Muscle layer of duodenum (tissue), 2 donors: ENCODE results near the gene DDX25.
"Not testable (repeated sequence)": the region's sequence is repeated elsewhere in the genome, so short reads cannot be mapped to it uniquely, and the experiment has no call there.

Experiments
- H3K27ac ChIP-seq: one replicate; pipeline ENCODE4 v1.7.0; 2013; ENCODE audit warnings: mild to moderate bottlenecking, low read length
- H3K27me3 ChIP-seq: one replicate; pipeline ENCODE4 v1.7.0; 2013; ENCODE audit warnings: low read depth, mild to moderate bottlenecking, control low read depth, low read length
- H3K36me3 ChIP-seq, 2 donors: one replicate each; pipeline ENCODE4 v1.7.0; 2013; ENCODE audit warnings: low read length in 2 of 2, control low read depth in 1 of 2, mild to moderate bottlenecking in 1 of 2; ENCODE audit not compliant: insufficient read depth in 2 of 2, control insufficient read depth in 1 of 2
- H3K4me1 ChIP-seq, 2 donors: one replicate each; pipeline ENCODE4 v1.7.0; 2013; ENCODE audit warnings: low read length in 2 of 2, mild to moderate bottlenecking in 2 of 2, control low read depth in 1 of 2, moderate library complexity in 1 of 2; ENCODE audit not compliant: insufficient read depth in 2 of 2, control insufficient read depth in 1 of 2
- H3K4me3 ChIP-seq, 2 donors: one replicate each; pipeline ENCODE4 v1.7.0; 2013; ENCODE audit warnings: low read length in 2 of 2, low read depth in 1 of 2, mild to moderate bottlenecking in 1 of 2
- H3K9me3 ChIP-seq, 2 donors: one replicate each; pipeline ENCODE4 v1.7.0; 2013; ENCODE audit warnings: low read length in 2 of 2, control low read depth in 1 of 2, mild to moderate bottlenecking in 1 of 2; ENCODE audit not compliant: control insufficient read depth in 1 of 2
- donor health status: healthy.

Gene DDX25

DNA sequence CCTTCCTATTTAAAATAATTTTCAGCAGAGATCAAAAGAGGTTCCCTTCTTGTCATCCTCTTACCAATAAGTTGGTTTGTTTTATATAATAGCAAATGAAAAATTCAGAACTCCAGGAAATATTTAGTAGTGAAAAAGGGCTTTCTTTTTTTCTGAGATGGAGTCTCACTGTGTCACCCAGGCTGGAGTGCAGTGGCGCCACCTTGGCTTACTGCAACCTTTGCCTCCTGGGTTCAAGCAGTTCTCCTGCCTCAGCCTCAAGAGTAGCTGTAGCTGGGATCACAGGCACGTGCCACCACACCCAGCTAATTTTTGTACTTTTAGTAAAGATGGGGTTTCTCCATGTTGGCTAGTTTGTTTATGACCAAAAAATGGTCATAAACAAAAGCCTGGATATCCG lies 10.3 kb downstream of the DDX25 start:
- H3K4me1 ChIP-seq, H3K27ac ChIP-seq, H3K27me3 ChIP-seq: not testable (repeated sequence)

DNA sequence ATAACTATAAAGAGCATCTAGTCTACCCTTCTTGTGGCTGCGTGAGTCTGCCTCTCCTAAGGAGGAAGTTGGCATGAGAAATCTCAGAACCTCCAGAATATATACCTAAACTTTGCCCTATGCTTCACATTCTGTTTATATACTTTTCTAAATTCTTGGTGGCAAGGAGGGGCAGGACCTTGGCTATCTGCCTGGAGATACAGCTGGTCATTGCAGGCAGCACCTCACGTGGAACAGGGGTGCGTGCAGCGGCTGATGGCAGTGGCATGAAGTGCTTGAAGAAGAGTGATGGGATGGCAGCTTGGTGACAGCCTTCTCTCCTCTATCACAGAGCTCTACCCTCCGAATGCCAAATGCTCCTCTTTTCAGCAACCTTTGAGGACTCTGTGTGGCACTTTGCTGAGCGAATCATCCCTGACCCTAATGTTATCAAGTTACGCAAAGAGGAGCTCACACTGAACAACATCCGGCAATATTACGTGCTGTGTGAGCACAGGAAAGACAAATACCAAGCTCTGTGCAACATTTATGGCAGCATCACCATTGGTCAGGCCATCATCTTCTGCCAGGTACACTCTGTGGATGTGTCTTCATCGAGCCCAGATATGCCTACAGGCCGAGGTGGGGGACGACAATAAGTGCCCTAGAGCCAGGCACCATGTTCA lies 12.5 kb downstream of the DDX25 start:
- H3K4me3 ChIP-seq: no peak overlapping the region
- no peaks in the 10 kb centered on the region for H3K27me3 ChIP-seq
- H3K36me3 ChIP-seq: no peaks in the 10 kb centered on the region
- H3K9me3 ChIP-seq: no peaks in the 10 kb centered on the region
- no peaks in the 10 kb centered on the region for H3K4me1 ChIP-seq
- H3K27ac ChIP-seq: no peak overlapping the region

More for the DNA sequence above, 10.3 kb downstream of the DDX25 start:
- H3K4me3 ChIP-seq, H3K36me3 ChIP-seq, H3K9me3 ChIP-seq: not testable (repeated sequence)

- H3K27ac ChIP-seq: no peak overlapping the region
- H3K4me3 ChIP-seq: no peak overlapping the region
- H3K4me1 ChIP-seq: no peaks in the 10 kb centered on the region
- no peaks in the 10 kb centered on the region for H3K9me3 ChIP-seq
- H3K36me3 ChIP-seq: no peaks in the 10 kb centered on the region
- H3K27me3 ChIP-seq: no peaks in the 10 kb centered on the region
Measured at GRCh38 chr11:125918140-125918840, 14.0 kb downstream of the DDX25 start.

- no peaks in the 10 kb centered on the region for H3K9me3 ChIP-seq
- no peak overlapping the region for H3K27ac ChIP-seq
- no peaks in the 10 kb centered on the region for H3K36me3 ChIP-seq
- H3K27me3 ChIP-seq: no peaks in the 10 kb centered on the region
- H3K4me3 ChIP-seq: no peak overlapping the region
- peaks cover 3 to 10% of the 10 kb centered on the region in 2 donors for H3K4me1 ChIP-seq
Measured at GRCh38 chr11:125921042-125921441, 16.7 kb downstream of the DDX25 start.

GRCh38 chr11:125922156-125922555 lies 17.8 kb downstream of the DDX25 start:
- Histone ChIP-seq H3K4me3 (no peak overlapping the region), H3K27ac (no peak overlapping the region), H3K4me1 (peaks cover 3 to 12% of the 10 kb centered on the region in 2 donors), H3K27me3 (no peaks in the 10 kb centered on the region), H3K9me3 (no peaks in the 10 kb centered on the region), H3K36me3 (no peaks in the 10 kb centered on the region)

DNA sequence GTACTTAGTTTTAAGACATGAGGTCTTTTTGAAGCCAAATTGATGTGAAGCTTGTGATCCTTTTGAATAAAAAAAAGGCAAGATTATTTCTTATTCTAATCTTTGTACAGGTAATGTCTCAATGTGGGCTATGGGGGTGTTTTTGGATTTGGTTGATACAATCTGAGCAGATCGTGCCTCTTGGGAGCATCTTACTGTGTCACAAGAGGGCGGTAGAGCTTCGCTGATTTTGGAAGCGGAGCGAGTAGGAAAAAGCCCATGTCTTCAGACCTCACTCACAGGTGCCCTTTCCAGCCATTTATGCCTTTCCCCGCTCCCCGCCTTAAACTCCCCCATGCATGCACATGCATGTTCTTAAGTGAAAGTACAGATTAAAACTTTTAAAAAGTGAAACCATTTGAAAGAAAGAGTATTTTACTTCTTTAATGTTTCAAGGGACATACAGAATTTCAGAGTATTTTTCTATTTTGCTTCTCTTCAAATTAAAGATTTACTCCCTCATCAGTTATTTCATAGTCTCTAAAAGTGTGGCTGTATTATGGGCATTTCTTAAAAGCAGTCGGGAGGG lies 18.8 kb downstream of the DDX25 start:
- Histone ChIP-seq H3K27me3 (no peaks in the 10 kb centered on the region), H3K36me3 (no peaks in the 10 kb centered on the region), H3K27ac (no peak overlapping the region), H3K4me1 (peaks cover 3 to 12% of the 10 kb centered on the region in 2 donors), H3K4me3 (no peak overlapping the region), H3K9me3 (no peaks in the 10 kb centered on the region)

- Histone ChIP-seq H3K9me3 (no peaks in the 10 kb centered on the region), H3K27ac (no peak overlapping the region), H3K27me3 (no peaks in the 10 kb centered on the region), H3K4me1 (peaks cover 3 to 12% of the 10 kb centered on the region in 2 donors), H3K4me3 (no peak overlapping the region), H3K36me3 (no peaks in the 10 kb centered on the region)
Measured at GRCh38 chr11:125923633-125924032, 19.3 kb downstream of the DDX25 start.

GRCh38 chr11:125924384-125925007 lies 20.2 kb downstream of the DDX25 start:
- no peaks in the 10 kb centered on the region for H3K36me3 ChIP-seq
- no peak overlapping the region for H3K27ac ChIP-seq

GRCh38 chr11:125925247-125925740 lies 21.0 kb downstream of the DDX25 start:
- no peak overlapping the region for H3K27ac ChIP-seq
- no peaks in the 10 kb centered on the region for H3K27me3 ChIP-seq
- H3K36me3 ChIP-seq: no peaks in the 10 kb centered on the region
- peaks cover 3 to 12% of the 10 kb centered on the region in 2 donors for H3K4me1 ChIP-seq
- no peaks in the 10 kb centered on the region for H3K9me3 ChIP-seq
- H3K4me3 ChIP-seq: no peak overlapping the region

More at GRCh38 chr11:125924384-125925007, 20.2 kb downstream of the DDX25 start:
- H3K9me3 ChIP-seq: no peaks in the 10 kb centered on the region
- H3K4me1 ChIP-seq: peaks cover 3 to 12% of the 10 kb centered on the region in 2 donors
- H3K27me3 ChIP-seq: no peaks in the 10 kb centered on the region
- H3K4me3 ChIP-seq: no peak overlapping the region

DNA sequence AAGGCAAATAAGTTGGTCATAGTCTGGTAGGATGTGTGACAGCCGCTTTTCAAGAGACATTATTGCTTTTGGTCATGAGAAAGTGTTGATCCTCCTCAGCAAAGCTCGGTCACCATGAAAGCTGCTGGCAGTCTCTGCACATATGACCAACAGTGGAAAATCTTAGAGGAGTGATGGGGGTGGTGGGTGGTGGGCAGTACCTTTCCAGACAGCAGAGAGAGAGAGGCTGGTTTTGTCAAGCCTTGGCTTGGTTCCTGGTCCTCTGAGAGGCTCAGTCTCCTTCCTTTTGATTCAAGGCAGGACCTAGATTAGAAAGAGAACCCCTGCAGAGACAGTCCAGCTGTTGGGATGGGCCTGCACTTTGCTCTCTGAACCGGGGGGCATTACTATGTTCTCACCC lies 21.5 kb downstream of the DDX25 start:
- Histone ChIP-seq H3K9me3 (no peaks in the 10 kb centered on the region), H3K27ac (no peak overlapping the region), H3K4me3 (no peak overlapping the region), H3K4me1 (peaks cover 3 to 12% of the 10 kb centered on the region in 2 donors), H3K36me3 (no peaks in the 10 kb centered on the region), H3K27me3 (no peaks in the 10 kb centered on the region)

DNA sequence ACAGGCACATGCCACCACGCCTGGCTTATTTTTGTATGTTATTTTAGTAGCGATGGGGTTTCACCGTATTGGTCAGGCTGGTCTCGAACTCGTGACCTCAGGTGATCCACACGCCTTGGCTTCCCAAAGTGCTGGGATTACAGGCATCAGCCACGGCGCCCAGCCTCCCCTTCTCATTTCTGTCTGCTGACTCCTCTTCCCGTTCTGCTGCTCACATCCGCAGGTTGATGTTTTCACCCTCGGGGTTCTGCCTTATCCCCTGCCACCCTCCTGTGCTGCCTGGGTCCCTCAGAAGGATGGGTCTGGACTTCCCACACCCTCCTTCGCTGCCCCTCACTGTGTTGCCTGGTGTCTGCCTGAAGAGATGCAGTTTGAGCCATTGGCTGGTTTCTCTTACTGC lies 22.4 kb downstream of the DDX25 start:
- Histone ChIP-seq H3K27me3 (no peaks in the 10 kb centered on the region), H3K27ac (no peak overlapping the region), H3K4me3 (no peak overlapping the region), H3K9me3 (no peaks in the 10 kb centered on the region), H3K36me3 (no peaks in the 10 kb centered on the region), H3K4me1 (peaks cover 3 to 19% of the 10 kb centered on the region in 2 donors)
